HG03342 (cell line): ENCODE results near the gene KLF15.

Source experiments
- ATAC-seq: cut with Tn5 transposase; IDR thresholded peaks from one replicate; pipeline ENCODE4 v1.9.1; 2021; ENCODE audit warnings: mild to moderate bottlenecking, moderate library complexity; ENCODE audit not compliant: unreplicated experiment

Gene KLF15

DNA sequence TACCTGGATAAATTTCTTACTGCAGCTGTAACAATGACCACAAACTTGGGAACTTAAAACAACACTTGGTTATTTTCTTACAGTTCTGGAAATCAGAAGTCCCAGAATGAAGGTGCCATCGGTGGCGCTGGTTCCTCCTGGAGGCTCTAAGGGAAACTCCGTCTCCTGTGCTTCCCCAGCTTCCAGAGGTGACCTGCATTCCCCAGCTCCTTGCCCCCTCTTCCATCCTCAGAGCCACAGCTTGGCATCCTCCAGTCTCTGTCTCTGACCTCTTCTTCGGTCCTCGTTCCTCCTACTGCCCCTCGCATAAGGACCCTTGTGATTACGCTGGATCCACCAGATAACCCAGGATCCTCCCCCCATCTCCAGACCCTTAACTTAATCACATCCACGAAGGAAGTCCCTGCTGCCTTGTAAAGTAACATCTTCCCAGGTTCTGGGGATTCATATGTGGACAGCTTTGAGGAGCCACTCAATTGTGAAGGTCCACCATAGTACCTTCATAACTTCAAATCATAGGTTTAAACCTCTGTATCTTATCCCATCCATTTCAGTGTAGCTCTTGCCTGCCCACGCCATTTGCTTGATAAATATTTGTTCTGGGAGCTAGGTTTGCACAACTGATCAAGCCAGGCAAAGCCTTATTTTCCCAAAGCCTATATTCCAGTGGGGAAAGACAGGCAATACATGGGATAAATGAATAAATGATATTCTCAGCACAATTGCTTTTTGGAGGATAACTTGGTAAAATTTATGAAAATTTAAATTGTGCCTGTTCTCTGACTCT lies 34.8 kb downstream of the KLF15 start:
- ATAC-seq: no peak

DNA sequence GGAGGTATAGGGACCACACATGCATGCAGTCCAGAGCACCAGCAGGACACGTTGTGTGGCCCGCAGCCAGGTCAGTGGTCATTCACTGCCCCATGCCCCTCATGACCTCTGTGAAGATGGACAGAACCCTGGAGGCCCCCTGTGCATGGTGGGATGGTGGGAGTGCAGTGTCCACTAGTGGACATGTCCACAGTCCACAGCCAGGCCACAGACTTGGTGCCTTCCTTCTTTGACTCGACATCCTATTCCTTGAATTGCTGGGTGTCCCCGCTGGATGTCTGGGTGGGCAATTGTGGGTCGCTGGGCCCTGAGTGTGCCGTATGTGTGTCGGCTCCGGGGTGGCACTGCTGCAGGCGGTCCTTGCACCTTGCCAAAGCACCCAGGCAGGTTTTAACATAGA lies 35.7 kb downstream of the KLF15 start:
- no peak for ATAC-seq

GRCh38 chr3:126320517-126321293 lies 36.5 kb downstream of the KLF15 start:
- no peak for ATAC-seq

DNA sequence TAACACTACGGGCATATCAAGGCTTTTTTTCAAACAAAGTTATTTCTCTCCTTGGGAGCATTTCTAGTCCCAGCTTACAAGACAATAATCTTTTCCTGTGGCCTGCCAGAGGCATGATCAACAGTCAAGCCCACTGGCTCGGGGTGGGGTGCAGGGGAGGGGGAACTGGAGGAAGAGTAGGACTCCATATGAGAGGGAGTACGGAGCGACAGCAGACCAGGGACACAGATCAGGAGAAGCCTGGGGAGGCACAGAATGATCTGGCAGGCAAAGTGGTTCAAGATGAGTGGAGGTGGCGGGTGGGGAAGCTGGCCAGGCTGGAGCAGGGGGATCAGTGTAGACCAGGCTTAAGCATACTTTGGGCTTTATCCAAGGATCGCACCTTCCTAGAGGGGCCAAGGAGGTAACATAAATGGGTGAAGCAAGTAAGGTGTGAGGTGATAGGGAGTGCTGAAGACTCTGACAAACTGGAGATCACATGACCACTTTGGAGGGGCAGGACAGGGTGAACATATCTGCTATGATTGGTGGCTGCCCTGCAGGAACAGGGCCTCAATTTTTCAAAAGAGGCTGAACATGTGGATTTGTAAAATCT lies 37.4 kb downstream of the KLF15 start:
- ATAC-seq: no peak

DNA sequence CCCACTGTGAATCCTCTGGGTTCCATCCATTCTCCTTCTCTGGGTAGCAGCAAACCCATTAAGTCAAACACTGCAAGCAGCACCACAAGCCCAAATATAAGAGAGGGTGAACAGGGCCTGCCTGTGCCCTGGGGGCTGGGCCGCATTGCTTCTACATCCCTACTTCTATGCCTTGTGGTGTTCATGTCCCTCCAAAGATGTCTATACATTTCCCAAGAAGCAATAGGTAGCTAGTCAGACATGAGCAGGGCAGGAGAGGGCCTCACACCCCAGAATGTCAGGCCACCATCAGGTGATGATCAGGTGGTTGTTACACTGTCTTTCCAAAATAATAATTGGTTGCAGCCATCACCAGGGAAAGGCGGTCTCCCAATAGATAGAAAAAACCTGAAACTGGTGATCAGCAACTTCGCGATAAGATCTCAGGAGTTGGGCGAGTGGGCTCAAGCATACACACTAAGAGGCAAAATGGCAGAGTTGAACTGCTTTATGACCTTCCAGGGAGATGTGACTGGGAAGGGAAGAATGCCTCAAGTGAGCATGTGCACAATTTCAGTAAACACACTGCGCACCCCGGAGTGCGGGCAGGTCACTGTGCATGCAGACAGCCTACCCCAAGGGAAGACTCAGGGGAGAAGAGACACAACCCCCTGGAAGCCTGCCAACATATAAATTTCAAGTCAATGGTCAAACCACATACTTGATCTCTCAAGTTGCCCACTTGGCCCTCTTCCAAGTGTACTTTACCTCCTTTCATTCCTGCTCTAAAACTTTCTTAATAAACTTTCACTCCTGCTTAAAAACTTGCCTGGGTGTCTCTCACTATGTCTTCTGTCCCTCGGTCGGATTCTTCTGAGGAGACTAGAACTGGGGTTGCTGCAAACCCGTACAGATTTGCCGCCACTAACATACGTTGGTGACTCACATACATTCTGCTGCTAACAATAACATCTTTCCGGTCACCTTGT lies 39.9 kb downstream of the KLF15 start:
- ATAC-seq: no peak

DNA sequence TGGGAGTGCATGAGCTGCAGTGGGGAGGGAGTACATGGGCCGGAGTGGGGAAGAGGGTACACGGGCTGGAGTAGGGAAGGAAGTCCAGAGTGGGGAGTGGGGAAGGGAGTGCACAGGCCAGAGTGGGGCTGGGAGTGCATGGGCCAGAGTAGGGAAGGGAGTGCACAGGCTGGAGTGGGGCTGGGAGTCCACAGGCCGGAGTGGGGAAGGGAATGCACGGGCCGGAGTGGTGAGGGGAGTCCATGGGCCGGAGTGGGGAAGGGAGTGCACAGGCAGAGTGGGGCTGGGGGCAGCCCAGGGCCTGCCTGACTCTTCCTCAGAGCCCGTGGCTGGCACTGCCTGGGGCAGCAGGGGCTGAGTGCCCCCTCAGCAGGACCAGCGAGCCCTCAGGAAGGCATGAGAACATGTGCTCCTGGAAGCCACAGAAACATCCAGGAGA lies 40.7 kb downstream of the KLF15 start:
- ATAC-seq: no peak

DNA sequence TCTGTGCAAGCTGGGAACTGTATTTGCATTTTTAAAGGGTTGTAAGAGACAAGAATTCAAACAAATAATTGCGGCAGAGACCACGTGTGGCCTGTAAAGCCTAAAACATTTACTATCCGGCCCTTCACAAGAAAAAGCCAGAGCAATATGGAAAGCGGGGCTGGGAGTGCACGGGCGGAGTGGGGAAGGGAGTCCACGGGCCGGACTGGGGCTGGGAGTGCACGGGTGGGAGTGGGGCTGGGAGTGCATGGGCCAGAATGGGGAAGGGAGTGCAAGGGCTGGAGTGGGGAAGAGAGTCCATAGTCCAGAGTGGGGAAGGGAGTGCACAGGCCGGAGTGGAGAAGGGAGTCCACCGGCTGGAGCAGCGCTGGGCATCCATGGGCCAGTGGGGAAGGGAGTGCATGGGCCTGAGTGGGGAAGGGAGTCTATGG lies 41.2 kb downstream of the KLF15 start:
- ATAC-seq: no peak

DNA sequence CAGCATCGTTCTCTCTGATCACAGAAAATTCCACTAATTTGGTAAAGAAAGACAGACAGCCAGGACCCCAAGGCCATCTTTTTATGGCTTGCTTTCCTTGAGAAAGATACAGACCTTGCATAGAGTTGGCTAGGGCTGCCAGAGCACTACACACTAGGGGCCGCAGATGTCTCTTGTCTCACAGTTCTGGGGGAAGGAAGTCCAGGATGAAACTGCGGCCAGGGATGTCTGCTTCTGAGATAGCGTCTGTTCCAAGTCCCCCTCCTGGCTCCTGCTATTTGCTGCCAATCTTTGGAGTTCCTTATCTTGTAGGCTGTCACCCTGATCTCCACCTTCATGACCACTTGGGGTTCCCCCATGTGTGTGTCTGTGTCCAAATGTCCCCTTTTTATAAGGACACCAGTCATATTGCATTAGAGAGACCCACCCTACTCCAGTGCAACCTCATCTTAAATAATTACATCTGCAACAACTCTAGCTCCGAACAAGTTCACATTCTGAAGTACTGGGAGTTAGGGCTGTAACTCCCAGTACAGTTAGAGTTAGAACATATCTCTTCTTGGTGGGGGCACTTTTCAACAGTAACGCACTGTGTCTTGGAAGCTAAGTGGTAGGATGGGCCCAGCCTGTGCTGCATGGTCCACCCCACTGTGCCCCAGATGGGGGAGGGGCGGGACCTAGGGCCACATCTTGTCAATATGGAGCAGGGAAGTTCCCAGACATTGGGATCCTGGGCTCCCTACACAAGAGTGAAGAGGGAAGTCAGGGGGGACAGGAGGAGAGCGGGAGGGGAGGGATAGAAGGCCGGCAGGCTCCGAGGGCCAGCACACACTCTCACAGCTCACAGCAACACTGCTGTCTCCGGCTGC lies 42.2 kb downstream of the KLF15 start:
- ATAC-seq: no peak

DNA sequence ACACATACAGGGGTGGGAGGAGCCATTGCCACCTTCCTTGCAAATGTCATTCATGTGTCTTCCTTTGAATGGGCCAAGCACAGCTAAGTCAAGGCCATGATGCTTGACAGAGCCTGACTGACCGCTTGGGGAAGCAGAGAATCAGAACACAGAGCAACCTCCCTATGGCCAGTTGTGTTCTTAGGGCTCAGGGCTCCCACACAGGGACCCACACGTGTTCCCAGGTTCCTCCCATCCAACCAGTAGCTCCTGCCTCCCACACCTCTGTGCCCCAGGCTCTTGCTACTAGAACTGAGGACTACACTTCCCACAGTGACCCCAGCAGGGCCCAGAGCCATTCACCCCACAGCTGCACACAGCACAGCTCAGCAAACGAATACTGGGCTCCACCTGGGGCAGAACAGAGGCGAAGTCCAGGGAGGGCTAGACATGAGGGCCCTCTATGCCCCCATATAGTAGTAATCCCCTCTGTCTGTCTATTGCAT lies 42.9 kb downstream of the KLF15 start:
- ATAC-seq: no peak

GRCh38 chr3:126313580-126314304 lies 43.5 kb downstream of the KLF15 start:
- ATAC-seq: no peak

DNA sequence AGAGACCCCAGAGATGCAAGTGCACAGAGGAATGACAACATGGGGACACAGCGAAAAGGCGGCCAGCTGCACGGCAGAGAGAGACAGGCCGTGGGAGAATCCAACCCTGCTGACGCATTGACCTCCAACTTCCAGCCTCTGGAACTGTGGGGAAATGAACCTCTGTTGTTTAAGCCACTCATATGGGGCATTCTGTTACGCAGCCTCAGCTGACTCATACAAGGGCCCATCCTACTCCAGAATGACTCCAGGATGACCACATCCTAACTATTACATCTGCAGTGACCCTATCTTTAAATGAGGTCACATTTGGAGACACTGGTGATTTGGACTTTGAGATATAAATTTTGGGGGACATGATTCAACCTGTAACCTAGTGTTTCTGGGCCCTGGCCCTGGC lies 44.0 kb downstream of the KLF15 start:
- no peak for ATAC-seq

DNA sequence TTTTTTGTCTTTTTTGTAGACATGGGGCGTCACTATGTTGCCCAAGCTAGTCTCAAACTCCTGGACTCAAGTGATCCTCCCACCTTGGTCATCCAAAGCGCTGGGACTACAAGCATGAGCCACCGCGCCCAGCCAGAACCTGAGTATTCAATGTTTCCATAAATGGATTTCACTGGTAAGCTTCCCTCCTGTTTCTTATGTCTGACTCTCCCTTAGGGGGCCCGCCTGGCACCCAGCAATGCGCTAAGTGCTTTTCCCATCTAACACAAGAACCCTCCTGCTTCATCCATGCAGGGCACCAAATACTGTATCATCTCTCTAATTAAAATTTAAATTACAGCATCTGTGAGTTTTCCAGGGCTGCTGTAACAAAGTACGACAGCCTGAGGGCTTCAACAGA lies 44.9 kb downstream of the KLF15 start:
- no peak for ATAC-seq

DNA sequence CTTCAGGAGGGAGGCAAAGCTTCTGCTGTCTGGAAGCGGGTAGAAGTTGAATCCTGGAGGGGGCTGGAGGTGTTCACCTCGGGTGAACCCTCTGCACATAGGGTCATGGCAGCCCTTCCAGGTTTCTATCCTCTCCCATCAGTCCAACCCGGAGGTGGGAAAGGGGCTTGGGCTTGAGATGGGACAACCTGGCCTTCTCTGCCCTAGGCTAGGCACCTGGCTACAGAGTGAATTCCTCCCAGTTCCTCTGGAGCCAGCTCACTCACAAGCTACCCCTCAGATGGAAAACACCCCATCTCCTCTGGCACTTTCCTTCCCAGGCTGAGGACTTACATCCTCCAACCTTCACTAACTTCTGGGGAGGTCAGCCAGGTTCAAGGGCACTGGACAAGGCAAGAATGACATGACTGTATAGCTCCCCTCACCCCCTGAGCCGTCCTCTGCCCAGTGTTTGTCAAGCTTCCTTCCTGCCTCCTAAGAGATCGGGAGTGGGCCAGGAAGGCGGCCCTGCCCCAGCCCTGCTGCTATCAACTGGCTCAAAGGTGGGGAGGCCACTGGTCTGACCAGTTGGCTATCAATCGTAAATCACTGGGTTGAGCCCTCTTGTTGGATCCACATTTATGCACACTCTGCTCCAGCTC lies 45.8 kb downstream of the KLF15 start:
- ATAC-seq: no peak

DNA sequence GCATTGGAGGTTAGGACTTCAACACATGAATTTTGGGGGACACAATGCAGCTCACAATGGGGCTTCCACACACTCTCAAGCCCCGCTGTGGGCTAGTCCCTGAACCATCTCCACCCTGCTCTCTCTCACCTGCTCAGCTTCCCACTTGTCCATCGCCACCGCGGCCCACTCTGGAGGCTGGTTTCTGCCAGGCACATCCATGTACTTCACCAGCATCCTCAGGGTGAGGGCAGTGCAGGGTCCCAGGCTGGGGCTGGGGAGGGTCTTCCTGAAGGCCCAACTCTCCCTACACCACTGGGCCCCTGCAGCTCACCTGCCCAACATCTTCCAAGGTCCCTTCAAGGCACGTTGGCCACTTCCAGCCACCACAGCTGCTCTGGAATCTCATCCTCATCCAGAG lies 46.4 kb downstream of the KLF15 start:
- no peak for ATAC-seq

DNA sequence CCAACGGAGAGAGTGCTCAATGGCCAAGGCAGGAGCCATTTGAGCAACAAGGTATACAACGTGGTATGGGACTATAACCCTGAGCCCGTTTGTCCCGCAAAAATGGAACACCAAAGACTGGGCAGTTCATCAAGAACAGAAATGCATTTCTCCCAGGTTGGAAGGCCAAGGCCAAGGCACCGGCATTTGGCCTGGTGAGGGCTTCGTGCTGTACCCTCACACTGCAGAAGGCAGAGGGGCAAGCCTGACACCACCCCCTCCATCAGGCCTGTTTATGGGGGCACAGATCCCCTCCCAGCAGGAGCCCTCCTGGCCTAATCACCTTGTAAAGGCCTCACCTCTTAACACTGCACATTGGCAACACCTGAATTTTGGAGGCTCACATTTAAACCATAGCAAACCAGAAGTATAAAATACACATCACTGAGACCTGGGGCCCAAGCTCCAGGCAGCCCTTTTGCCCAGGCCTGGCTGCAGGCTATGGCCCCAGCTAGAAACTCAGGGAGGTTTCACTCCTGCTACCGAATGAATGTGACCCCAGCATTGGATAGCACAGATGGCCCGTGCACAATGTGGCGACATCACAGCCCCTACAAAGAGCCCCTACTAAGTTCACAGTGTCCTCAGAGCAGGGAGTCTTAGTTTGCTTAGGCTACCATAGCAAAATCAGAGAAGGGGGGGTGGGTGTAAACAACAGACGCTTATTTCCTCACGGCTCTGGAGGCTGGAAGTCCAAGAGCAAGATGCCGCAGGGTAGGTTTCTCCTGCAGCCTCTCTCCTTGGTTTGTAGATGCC lies 47.1 kb downstream of the KLF15 start:
- no peak for ATAC-seq

DNA sequence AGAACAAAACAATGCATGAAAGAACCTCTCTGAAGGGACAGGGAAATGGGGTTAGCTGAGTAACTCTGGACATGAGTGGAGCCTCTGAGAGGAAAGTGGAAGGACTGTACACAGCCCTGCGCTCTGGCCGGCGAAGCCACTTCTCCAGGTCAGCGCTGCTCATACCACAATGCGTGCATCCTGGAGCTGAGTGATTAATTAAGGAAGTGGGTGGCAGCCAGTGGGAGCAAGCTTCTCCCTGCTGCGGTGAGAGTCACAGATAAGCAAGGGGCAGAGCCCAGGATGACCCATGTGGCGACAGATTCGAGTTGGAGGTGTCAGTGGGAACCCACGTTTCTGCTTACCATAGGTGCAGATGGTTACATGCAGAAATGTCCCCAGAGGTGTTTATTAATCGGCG lies 48.0 kb downstream of the KLF15 start:
- no peak for ATAC-seq

- ATAC-seq: no peak
Measured at GRCh38 chr3:126308394-126309125, 48.6 kb downstream of the KLF15 start.
